Activated CD4-positive, alpha-beta T cell treated with anti-CD3 and anti-CD28 coated beads for 36 hours (primary cell): ENCODE data around the gene TP73. TPM values are rescaled to one million over a fixed set of nuclear protein-coding genes. Genes with fewer than 3 reads are reported as not detected.

Source experiments
- ATAC-seq: fragments of 200-7000 bp; cut with Tn5 transposase; one replicate; pipeline ENCODE4 v1.10.0; 2021; ENCODE audit warnings: mild to moderate bottlenecking, moderate library complexity
- CTCF ChIA-PET: fragments of 350-600 bp; sonication (Branson Sonifier 250); formaldehyde crosslinking; loops from one replicate; lab custom pipeline; 2021; ENCODE audit warnings: antibody characterized with exemption; lab: Charles Lee
- POLR2A ChIA-PET: fragments of 350-600 bp; sonication (Branson Sonifier 250); formaldehyde crosslinking; loops from one replicate; lab custom pipeline; 2021; ENCODE audit warnings: antibody characterized with exemption, inconsistent platforms; lab: Charles Lee
- DNase-seq: peaks from one replicate; pipeline ENCODE4 v3.0.0-alpha.2; 2020
- H3K27ac Mint-ChIP-seq: one replicate; pipeline ENCODE4 v1.8.0; 2021; ENCODE audit warnings: mixed read lengths
- H3K27me3 Mint-ChIP-seq: one replicate; pipeline ENCODE4 v1.8.0; 2021; ENCODE audit warnings: mixed read lengths
- H3K36me3 Mint-ChIP-seq: one replicate; pipeline ENCODE4 v1.8.0; 2021; ENCODE audit warnings: low read depth, mixed read lengths
- H3K4me1 Mint-ChIP-seq: one replicate; pipeline ENCODE4 v1.8.0; 2021; ENCODE audit warnings: mixed read lengths
- H3K4me3 Mint-ChIP-seq: one replicate; pipeline ENCODE4 v1.8.0; 2021; ENCODE audit warnings: mild to moderate bottlenecking, moderate library complexity, mixed read lengths
- H3K9me3 Mint-ChIP-seq: one replicate; pipeline ENCODE4 v1.8.0; 2021; ENCODE audit warnings: low read depth, mixed read lengths
- intact Hi-C, 2 experiments: fragments of 100-400 bp; cut with DNase I in 1 of 2; cut with micrococcal nuclease in 1 of 2; formaldehyde crosslinking; loops; one replicate each; pipeline versions ENCODE4 v1.14.2 to v1.15.1; 2022 to 2024; cut with DNase I, micrococcal nuclease
- total RNA-seq, 2 experiments: library from RNA; stranded (reverse); gene quantifications; one replicate each; pipeline ENCODE4 v1.2.3, GENCODE V29; 2021

Gene TP73
- total RNA-seq, 2 experiments from 2014 or later = 0.32 to 0.40 TPM

DNA sequence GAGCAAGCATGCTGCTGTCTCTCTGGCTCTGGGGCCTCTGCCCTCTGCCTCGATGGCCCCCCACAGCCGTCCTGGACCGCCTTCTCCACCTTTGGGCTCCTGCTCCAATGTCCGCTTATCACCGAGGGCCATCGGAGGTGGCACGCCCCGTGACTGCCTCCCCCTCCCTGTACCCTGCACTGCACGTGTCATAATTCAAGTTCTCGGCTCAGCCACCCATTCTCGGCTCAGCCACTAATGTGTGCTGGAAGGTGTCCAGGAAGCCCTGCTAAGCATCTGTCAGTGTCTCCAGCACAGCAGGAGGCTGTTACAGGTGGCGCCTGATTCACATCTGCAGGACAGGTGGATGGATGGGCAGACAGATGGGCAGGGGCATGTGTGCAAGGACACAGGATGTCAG, 45.5 kb downstream of the TP73 start:
- ATAC-seq (no peak), DNase-seq (no peak)
- no peaks in the 10 kb centered on the region for H3K36me3 Mint-ChIP-seq
- CTCF ChIA-PET = no interaction called here
- no peaks in the 10 kb centered on the region for H3K9me3 Mint-ChIP-seq
- H3K27me3 Mint-ChIP-seq = peaks cover 2% of the 10 kb centered on the region
- H3K27ac Mint-ChIP-seq = no peak overlapping the region
- H3K4me1 Mint-ChIP-seq = peaks cover 3% of the 10 kb centered on the region
- intact Hi-C loops = no loop called here
- POLR2A ChIA-PET = no interaction called here
- no peak overlapping the region for H3K4me3 Mint-ChIP-seq

DNA sequence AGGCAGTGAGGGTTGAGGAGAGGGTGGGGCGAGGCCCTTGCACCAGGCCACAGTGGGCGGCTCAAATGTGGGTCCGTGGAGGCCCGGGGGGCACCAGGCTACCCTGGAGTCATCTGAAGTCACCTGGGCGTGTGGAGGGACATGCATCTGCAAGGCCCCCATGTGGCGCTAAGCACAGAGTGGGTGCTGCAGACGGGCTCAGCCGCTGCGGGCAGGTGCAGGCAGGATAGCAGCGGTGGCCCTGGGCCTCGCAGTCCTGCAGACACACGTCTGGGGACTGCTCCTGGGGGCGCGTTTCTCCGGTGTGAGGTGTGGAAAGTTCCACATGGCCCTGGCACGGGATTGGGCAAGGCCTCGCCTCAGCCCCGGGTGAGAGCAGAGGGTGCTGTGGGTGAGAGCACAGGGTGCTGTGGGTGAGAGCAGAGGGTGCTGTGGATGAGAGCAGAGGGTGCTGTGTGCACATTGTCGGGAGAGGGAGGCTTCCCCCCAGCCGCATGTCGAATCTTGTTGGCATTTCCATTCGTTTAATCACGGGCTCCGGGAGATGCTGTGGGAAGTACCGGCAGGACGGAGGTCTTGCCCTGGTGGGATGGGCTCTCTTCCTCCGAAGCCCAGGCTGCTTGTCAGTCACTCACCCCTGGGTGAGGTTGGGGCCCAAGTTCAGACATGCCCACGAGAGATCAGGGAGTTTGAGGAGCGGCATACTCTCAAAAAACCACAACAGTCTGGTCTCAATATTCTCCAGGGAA, 46.5 kb downstream of the TP73 start:
- Mint-ChIP-seq H3K4me1 (peaks cover 3% of the 10 kb centered on the region), H3K4me3 (no peak overlapping the region), H3K27ac (no peak overlapping the region), H3K9me3 (no peaks in the 10 kb centered on the region), H3K36me3 (no peaks in the 10 kb centered on the region), H3K27me3 (peaks cover 2% of the 10 kb centered on the region)
- ChIA-PET POLR2A (no interaction called here), CTCF (no interaction called here)
- DNase-seq (no peak), ATAC-seq (no peak)
- intact Hi-C loops = no loop called here

GRCh38 chr1:3699596-3699995, 47.3 kb downstream of the TP73 start:
- no peak overlapping the region for H3K27ac Mint-ChIP-seq
- intact Hi-C loops = no loop called here
- H3K4me3 Mint-ChIP-seq = no peak overlapping the region
- CTCF ChIA-PET = no interaction called here
- DNase-seq = no peak
- H3K36me3 Mint-ChIP-seq = no peaks in the 10 kb centered on the region
- no peak for ATAC-seq
- POLR2A ChIA-PET = interaction anchor here (0.6 kb wide), 1 partner anchor 1733 kb away, joined by 3 read pairs; no protein-coding TSS in a partner anchor
- H3K4me1 Mint-ChIP-seq = peaks cover 8% of the 10 kb centered on the region
- H3K9me3 Mint-ChIP-seq = no peaks in the 10 kb centered on the region
- peaks cover 2% of the 10 kb centered on the region for H3K27me3 Mint-ChIP-seq

GRCh38 chr1:3700631-3701030, 48.3 kb downstream of the TP73 start:
- Mint-ChIP-seq H3K9me3 (no peaks in the 10 kb centered on the region), H3K27ac (no peak overlapping the region), H3K36me3 (no peaks in the 10 kb centered on the region), H3K4me3 (no peak overlapping the region), H3K4me1 (peaks cover 7% of the 10 kb centered on the region), H3K27me3 (peaks cover 2% of the 10 kb centered on the region)
- POLR2A ChIA-PET = no interaction called here
- intact Hi-C loops = no loop called here
- CTCF ChIA-PET = no interaction called here
- ATAC-seq (no peak), DNase-seq (no peak)

DNA sequence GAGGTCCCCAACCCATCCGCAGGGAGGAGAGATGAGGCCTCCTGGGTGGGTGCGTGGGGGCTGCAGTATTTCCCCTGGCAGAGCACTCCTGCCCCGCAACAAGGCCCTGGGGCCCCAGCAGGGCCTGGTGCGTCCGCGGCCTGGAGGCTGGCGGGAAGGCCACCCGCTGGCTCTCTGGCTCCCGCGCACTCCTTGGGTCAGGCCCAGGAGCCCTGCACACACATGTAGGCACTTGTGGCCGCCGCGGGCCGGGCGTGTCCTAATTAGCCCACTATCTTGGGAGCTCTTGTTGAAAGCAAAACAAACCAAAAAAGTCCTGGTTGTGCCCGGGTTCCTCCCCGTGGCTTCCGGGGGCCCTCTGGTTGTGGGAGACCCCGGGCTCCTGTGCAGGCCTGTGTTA, 50.2 kb downstream of the TP73 start:
- no peak overlapping the region for H3K4me3 Mint-ChIP-seq
- no peak overlapping the region for H3K27ac Mint-ChIP-seq
- H3K4me1 Mint-ChIP-seq = peaks cover 5% of the 10 kb centered on the region
- no peak for DNase-seq
- no peaks in the 10 kb centered on the region for H3K9me3 Mint-ChIP-seq
- ChIA-PET POLR2A (no interaction called here), CTCF (no interaction called here)
- peaks cover 2% of the 10 kb centered on the region for H3K27me3 Mint-ChIP-seq
- no peak for ATAC-seq
- H3K36me3 Mint-ChIP-seq = no peaks in the 10 kb centered on the region
- intact Hi-C loops = no loop called here

DNA sequence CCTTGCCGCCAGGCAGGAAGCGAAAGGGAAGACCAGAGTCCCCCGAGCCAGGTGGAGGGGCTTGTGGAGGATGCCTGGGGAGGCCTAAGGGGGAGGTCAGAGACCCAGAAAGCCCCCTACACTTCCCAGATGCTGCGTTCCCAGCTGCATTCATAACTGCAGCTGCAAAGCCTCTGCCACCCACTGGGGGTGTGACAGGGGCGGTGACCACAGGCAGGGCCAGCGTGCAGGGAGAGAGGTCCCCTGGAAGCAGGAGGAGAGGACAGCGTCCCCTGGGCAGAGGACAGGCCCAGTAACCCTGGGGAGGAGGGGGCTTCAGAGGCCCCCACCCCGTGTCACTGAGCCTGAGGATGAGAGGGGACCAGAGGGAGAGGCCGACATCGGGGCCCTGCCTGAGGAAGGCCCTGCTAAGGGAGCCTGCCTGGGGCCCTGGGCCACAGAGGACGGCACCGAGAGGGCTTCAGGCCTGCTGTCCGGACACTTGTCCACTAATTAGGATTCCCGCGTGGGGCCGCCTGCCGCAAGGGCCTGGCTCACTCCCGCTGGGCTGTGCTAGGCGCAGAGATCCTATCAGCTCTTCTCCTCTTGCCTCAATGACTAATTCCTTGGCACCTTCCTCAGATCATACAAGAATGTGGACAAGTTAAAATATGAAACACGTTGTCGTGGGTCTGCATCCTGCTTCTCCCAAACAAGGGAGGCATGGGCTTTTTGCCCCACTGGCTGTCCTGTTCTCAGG, 50.8 kb downstream of the TP73 start:
- no peak overlapping the region for H3K4me3 Mint-ChIP-seq
- ChIA-PET POLR2A (no interaction called here), CTCF (no interaction called here)
- H3K9me3 Mint-ChIP-seq = no peaks in the 10 kb centered on the region
- no peak for ATAC-seq
- H3K36me3 Mint-ChIP-seq = no peaks in the 10 kb centered on the region
- H3K27me3 Mint-ChIP-seq = peaks cover 5% of the 10 kb centered on the region
- no peak for DNase-seq
- peaks cover 5% of the 10 kb centered on the region for H3K4me1 Mint-ChIP-seq
- intact Hi-C loops = no loop called here
- H3K27ac Mint-ChIP-seq = no peak overlapping the region

- Mint-ChIP-seq H3K36me3 (no peaks in the 10 kb centered on the region), H3K4me3 (no peak overlapping the region), H3K27ac (no peak overlapping the region), H3K27me3 (peaks cover 6% of the 10 kb centered on the region), H3K4me1 (peaks cover 5% of the 10 kb centered on the region), H3K9me3 (no peaks in the 10 kb centered on the region)
- intact Hi-C loops = no loop called here
- ATAC-seq (no peak), DNase-seq (no peak)
- POLR2A ChIA-PET = no interaction called here
- CTCF ChIA-PET = interaction anchor here (0.6 kb wide), 1 partner anchor 125 kb away, joined by 3 read pairs; no protein-coding TSS in a partner anchor
Measured at GRCh38 chr1:3703786-3704371, 51.6 kb downstream of the TP73 start.

GRCh38 chr1:3705341-3705950, 53.1 kb downstream of the TP73 start:
- ChIA-PET CTCF (no interaction called here), POLR2A (no interaction called here)
- H3K4me3 Mint-ChIP-seq = no peak overlapping the region
- H3K9me3 Mint-ChIP-seq = no peaks in the 10 kb centered on the region
- intact Hi-C loops = no loop called here
- H3K36me3 Mint-ChIP-seq = no peaks in the 10 kb centered on the region
- DNase-seq = no peak
- peaks cover 9% of the 10 kb centered on the region for H3K27me3 Mint-ChIP-seq
- H3K4me1 Mint-ChIP-seq = peaks cover 5% of the 10 kb centered on the region
- H3K27ac Mint-ChIP-seq = no peak overlapping the region
- ATAC-seq = no peak

- H3K36me3 Mint-ChIP-seq = no peaks in the 10 kb centered on the region
- intact Hi-C loops = no loop called here
- no peak for DNase-seq
- peaks cover 5% of the 10 kb centered on the region for H3K4me1 Mint-ChIP-seq
- no peaks in the 10 kb centered on the region for H3K9me3 Mint-ChIP-seq
- CTCF ChIA-PET = no interaction called here
- H3K27me3 Mint-ChIP-seq = peaks cover 12% of the 10 kb centered on the region
- H3K27ac Mint-ChIP-seq = no peak overlapping the region
- POLR2A ChIA-PET = no interaction called here
- no peak overlapping the region for H3K4me3 Mint-ChIP-seq
- no peak for ATAC-seq
Measured at GRCh38 chr1:3706651-3707297, 54.5 kb downstream of the TP73 start.

GRCh38 chr1:3707298-3707938, 55.1 kb downstream of the TP73 start:
- ATAC-seq (no peak), DNase-seq (no peak)
- ChIA-PET CTCF (no interaction called here), POLR2A (no interaction called here)
- no peaks in the 10 kb centered on the region for H3K36me3 Mint-ChIP-seq
- H3K4me1 Mint-ChIP-seq = peaks cover 5% of the 10 kb centered on the region
- H3K27me3 Mint-ChIP-seq = peaks cover 12% of the 10 kb centered on the region
- H3K9me3 Mint-ChIP-seq = no peaks in the 10 kb centered on the region
- H3K4me3 Mint-ChIP-seq = no peak overlapping the region
- H3K27ac Mint-ChIP-seq = no peak overlapping the region
- intact Hi-C loops = no loop called here

- CTCF ChIA-PET = no interaction called here
Measured at GRCh38 chr1:3707939-3708328, 55.6 kb downstream of the TP73 start.

More at GRCh38 chr1:3707939-3708328, 55.6 kb downstream of the TP73 start:
- no peak for DNase-seq
- intact Hi-C loops = no loop called here
- H3K9me3 Mint-ChIP-seq = no peaks in the 10 kb centered on the region
- H3K4me3 Mint-ChIP-seq = no peak overlapping the region
- H3K4me1 Mint-ChIP-seq = peaks cover 5% of the 10 kb centered on the region
- no peak overlapping the region for H3K27ac Mint-ChIP-seq
- H3K27me3 Mint-ChIP-seq = peaks cover 12% of the 10 kb centered on the region
- no peaks in the 10 kb centered on the region for H3K36me3 Mint-ChIP-seq
- ATAC-seq = no peak
- POLR2A ChIA-PET = no interaction called here
